HepG2 (cell line): Measurements from ENCODE around the gene PROS1.

ENCODE experiments used
- BRCA1 ChIP-seq: sonication (generic); formaldehyde crosslinking; IDR thresholded peaks from 2 replicates; pipeline ENCODE4 v1.4.0; 2020; ENCODE audit warnings: missing genetic modification reagents
- JUNB ChIP-seq: sonication (generic); formaldehyde crosslinking; IDR thresholded peaks from 2 replicates; pipeline ENCODE4 v1.8.0; 2022; ENCODE audit warnings: missing genetic modification reagents, mild to moderate bottlenecking, borderline replicate concordance
- NR2C2 ChIP-seq: sonication (generic); formaldehyde crosslinking; IDR thresholded peaks from 2 replicates; pipeline ENCODE4 v1.4.0; 2020; ENCODE audit warnings: missing genetic modification reagents, mild to moderate bottlenecking, moderate library complexity, borderline replicate concordance
- NR3C1 ChIP-seq: sonication (generic); formaldehyde crosslinking; IDR thresholded peaks from 2 replicates; pipeline ENCODE4 v1.4.0; 2020; ENCODE audit warnings: missing genetic modification reagents
- PTBP1 ChIP-seq: fragments of 200-400 bp; formaldehyde crosslinking; IDR thresholded peaks from 2 replicates; pipeline ENCODE4 v1.6.1; 2018; ENCODE audit warnings: low read length, low read depth; ENCODE audit not compliant: poor library complexity, severe bottlenecking
- ZNF558 ChIP-seq: sonication (generic); formaldehyde crosslinking; IDR thresholded peaks from 2 replicates; pipeline ENCODE4 v1.9.0; 2022; ENCODE audit warnings: mild to moderate bottlenecking, missing genetic modification reagents, borderline replicate concordance
- ZNF782 ChIP-seq: sonication (generic); formaldehyde crosslinking; IDR thresholded peaks from 2 replicates; pipeline ENCODE4 v1.4.0; 2020; ENCODE audit warnings: missing genetic modification reagents, mild to moderate bottlenecking, borderline replicate concordance
- TF ChIP-seq, protein P1 (sequence below): sonication (generic); formaldehyde crosslinking; IDR thresholded peaks from 2 replicates; pipeline ENCODE4 v1.5.0; 2020; ENCODE audit warnings: missing genetic modification reagents, mild to moderate bottlenecking, borderline replicate concordance
- TF ChIP-seq, protein P2 (sequence below): sonication (generic); formaldehyde crosslinking; IDR thresholded peaks from 2 replicates; pipeline ENCODE4 v1.4.0; 2020; ENCODE audit warnings: missing genetic modification reagents, borderline replicate concordance

DNA sequence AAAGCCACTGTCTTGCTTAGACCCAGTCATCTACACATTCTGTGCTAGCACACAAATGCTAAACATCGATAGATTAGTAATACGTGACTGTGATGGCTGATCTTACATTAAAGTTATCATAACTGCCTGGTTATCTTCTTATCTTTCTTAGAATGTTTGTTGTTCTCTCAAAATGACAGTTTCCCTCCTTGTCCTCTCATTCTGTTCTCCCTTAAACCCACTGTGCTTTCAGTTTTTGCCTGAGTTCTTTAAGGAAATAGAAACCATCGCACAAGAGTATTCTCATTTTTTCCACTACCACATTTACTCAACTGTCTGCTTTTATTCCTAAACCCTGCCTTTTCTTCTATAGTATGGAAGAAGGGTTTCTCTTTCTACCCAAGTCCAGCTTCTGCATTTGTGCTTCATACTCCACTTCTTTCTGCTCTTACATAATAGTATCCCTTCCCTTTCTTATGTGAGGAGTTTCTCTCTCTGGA is 37.6 kb upstream of the PROS1 start:
- TF ChIP-seq, protein P1, sequence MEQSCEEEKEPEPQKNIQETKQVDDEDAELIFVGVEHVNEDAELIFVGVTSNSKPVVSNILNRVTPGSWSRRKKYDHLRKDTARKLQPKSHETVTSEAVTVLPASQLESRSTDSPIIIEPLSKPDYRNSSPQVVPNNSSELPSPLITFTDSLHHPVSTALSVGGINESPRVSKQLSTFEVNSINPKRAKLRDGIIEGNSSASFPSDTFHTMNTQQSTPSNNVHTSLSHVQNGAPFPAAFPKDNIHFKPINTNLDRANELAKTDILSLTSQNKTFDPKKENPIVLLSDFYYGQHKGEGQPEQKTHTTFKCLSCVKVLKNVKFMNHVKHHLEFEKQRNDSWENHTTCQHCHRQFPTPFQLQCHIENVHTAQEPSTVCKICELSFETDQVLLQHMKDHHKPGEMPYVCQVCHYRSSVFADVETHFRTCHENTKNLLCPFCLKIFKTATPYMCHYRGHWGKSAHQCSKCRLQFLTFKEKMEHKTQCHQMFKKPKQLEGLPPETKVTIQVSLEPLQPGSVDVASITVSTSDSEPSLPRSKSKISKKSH (CRISPR knock-in tag), result no peak
- TF ChIP-seq NR2C2 (no peak), NR3C1 (no peak), JUNB (CRISPR knock-in tag) (no peak), PTBP1 (no peak), BRCA1 (no peak), ZNF558 (no peak), ZNF782 (CRISPR knock-in tag) (no peak)
- TF ChIP-seq, protein P2, sequence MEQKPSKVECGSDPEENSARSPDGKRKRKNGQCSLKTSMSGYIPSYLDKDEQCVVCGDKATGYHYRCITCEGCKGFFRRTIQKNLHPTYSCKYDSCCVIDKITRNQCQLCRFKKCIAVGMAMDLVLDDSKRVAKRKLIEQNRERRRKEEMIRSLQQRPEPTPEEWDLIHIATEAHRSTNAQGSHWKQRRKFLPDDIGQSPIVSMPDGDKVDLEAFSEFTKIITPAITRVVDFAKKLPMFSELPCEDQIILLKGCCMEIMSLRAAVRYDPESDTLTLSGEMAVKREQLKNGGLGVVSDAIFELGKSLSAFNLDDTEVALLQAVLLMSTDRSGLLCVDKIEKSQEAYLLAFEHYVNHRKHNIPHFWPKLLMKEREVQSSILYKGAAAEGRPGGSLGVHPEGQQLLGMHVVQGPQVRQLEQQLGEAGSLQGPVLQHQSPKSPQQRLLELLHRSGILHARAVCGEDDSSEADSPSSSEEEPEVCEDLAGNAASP, result no peak
